Cardiac septum (tissue), 1 donor: ENCODE data around the gene RBFOX2. TPM values are rescaled to one million over a fixed set of nuclear protein-coding genes. Genes with fewer than 3 reads are reported as not detected.
"Not testable (repeated sequence)": the region's sequence is repeated elsewhere in the genome, so short reads cannot be mapped to it uniquely, and the experiment has no call there.

ENCODE experiments used
- DNase-seq: peaks from one replicate; pipeline ENCODE4 v3.0.0-alpha.2; 2020; ENCODE audit warnings: low spot score
- intact Hi-C: fragments of 100-400 bp; cut with DNase I; formaldehyde crosslinking; loops from one replicate; pipeline ENCODE4 v1.14.0; 2022
- total RNA-seq: library from RNA; stranded (reverse); fragmentation: NEBNext Ultra II Directional; extraction: Animal tissue kit (Norgen Biotek cat#: 25700); gene quantifications from one replicate; pipeline ENCODE4 v1.2.1, GENCODE V29; 2021
- donor health status: DM: no; HTN: no; CAD: no.

The RBFOX2 gene
- total RNA-seq, 1 donor from 2014 or later = 102 TPM

- intact Hi-C loops = no loop called here
- DNase-seq = no peak
Observed at GRCh38 chr22:35712672-35713071, 316.0 kb downstream of the RBFOX2 start.

- no peak for DNase-seq
- intact Hi-C loops = no loop called here
Observed at GRCh38 chr22:35711336-35711735, 317.3 kb downstream of the RBFOX2 start.

- intact Hi-C loops = no loop called here
- DNase-seq = no peak
Observed at GRCh38 chr22:35708917-35709316, 319.7 kb downstream of the RBFOX2 start.

DNA sequence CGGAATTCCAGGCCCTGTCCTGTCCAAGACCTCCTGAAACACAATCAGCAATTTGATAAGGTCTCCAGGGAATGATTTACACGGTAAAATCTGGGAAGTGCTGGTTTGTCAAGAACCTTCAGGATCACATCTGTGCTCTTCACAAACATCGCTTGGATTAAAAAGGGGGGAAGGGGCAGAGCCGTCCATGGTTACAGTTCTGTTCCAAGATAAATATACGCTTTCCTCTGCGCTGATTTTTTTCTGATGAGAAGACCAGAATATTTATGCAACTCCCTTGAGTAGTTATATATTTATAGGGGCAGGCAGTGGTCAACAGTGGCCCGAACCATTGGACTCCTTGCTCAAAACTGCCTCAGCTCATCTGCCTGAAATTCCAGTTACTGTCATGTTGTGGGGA lies 320.2 kb downstream of the RBFOX2 start:
- intact Hi-C loops = no loop called here
- no peak for DNase-seq

- DNase-seq = no peak
- intact Hi-C loops = no loop called here
Observed at GRCh38 chr22:35705141-35705540, 323.5 kb downstream of the RBFOX2 start.

GRCh38 chr22:35703861-35704584 lies 324.6 kb downstream of the RBFOX2 start:
- intact Hi-C loops = no loop called here
- DNase-seq = no peak

GRCh38 chr22:35699852-35700251 lies 328.8 kb downstream of the RBFOX2 start:
- intact Hi-C loops = not testable (repeated sequence)

DNA sequence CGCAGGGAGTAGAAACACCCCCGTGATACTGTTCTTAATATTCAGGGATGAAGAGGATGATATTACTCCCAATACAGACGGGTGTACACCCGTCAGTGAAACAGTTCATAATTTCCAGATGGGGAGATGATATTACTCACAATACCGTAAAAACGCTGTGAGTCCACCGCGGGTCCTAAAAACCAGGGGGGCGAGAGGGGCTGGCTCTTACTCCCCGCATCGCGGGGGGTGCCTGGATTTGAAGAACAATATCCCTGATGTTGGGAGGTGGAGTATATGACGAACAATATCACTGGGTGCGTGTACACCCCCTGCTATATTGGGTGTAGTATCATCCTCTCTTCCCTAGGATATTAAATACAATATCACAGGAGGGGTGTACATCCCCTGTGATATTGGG lies 331.5 kb downstream of the RBFOX2 start:
- intact Hi-C loops = no loop called here
- DNase-seq = no peak

More at GRCh38 chr22:35699852-35700251, 328.8 kb downstream of the RBFOX2 start:
- not testable (repeated sequence) for DNase-seq

DNA sequence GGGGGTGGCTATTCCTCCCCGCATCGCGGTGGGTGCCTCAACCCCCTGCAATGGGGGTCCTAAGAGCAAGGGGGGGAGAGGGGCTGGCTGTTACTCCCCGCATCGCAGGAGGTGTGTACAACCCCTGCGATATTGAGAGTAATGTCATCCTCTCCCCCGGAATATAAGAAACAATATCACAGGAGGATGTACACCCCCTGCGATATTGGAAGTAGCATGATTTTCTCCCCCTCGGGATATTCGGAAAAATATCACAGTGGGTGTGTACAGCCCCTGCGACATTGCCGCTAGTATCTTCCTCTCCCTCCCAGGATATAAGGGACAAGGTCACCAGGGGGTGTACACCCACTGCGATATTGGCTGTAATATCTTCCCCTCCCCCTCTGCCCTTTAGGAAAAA lies 333.4 kb downstream of the RBFOX2 start:
- DNase-seq = no peak
- intact Hi-C loops = no loop called here

GRCh38 chr22:35690001-35690400 lies 338.6 kb downstream of the RBFOX2 start:
- intact Hi-C loops = no loop called here

DNA sequence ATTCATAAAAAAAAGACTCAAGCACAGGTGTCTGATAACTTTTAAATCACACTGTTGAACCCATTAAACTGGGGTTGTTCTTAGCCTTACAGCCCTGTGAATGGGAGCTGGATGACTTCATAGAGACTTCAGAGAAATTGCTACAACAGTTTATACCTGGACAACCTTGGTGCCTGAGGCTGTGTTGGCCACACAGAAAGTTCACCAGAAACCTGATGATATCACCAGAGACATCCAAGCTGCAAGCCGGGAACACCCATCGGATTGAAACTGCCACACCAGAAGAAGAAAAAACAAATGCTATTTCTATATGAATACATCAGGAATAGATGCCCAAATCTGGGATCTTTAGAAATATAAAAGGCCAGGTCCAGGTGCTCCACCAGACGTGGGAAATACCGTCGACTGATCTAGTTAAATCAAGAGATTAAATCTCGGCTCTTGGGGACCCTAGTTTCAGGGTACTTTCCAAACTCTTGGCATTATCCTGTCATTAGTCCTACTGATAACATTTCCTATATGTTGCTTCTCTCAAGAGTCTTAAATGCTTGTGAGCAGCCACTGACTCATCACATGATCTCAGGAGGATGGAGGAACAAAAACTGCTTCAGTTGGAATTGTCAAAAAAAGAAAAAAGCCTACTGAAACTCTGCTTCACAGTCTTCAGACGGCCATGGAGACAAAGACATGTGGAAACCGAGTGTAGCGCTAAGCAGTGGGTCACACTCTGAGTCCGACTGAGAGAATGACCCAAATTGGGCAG lies 339.5 kb downstream of the RBFOX2 start:
- DNase-seq = no peak
- intact Hi-C loops = no loop called here

More at GRCh38 chr22:35690001-35690400, 338.6 kb downstream of the RBFOX2 start:
- DNase-seq = no peak

Other genes with a start within 250 kb of the RBFOX2 start
- 22.5 TPM for gene APOL3, start 131.9 kb upstream of the RBFOX2 start, total RNA-seq
- gene APOL4, start 173.0 kb upstream of the RBFOX2 start, total RNA-seq = 6.1 TPM
- gene APOL2, start 210.7 kb upstream of the RBFOX2 start, total RNA-seq = 47.9 TPM
- gene APOL1, start 224.3 kb upstream of the RBFOX2 start, total RNA-seq = 25.6 TPM